Trophoblast cell (in vitro differentiated cells and primary cell): Measurements from ENCODE around the gene PSME3.

Experiments
- DNase-seq, 2 donors: peaks; one replicate each; pipeline ENCODE4 v3.0.0-alpha.2; 2016
- H2AFZ ChIP-seq: 2 replicates; pipeline ENCODE4 v1.6.1; 2013; ENCODE audit warnings: low read length, moderate library complexity, mild to moderate bottlenecking; ENCODE audit not compliant: insufficient read depth, poor library complexity
- H2AK5ac ChIP-seq: 2 replicates; pipeline ENCODE4 v1.6.1; 2013; ENCODE audit warnings: mild to moderate bottlenecking, low read length
- H2BK120ac ChIP-seq: 2 replicates; pipeline ENCODE4 v1.6.1; 2013; ENCODE audit warnings: low read length, mild to moderate bottlenecking, moderate library complexity; ENCODE audit not compliant: insufficient read depth, poor library complexity
- H2BK12ac ChIP-seq: 2 replicates; pipeline ENCODE4 v1.6.1; 2013; ENCODE audit warnings: mild to moderate bottlenecking, low read length, moderate library complexity
- H2BK5ac ChIP-seq: 2 replicates; pipeline ENCODE4 v1.6.1; 2013; ENCODE audit warnings: low read length, low read depth, moderate library complexity, mild to moderate bottlenecking; ENCODE audit not compliant: poor library complexity
- H3K14ac ChIP-seq: 2 replicates; pipeline ENCODE4 v1.6.1; 2013; ENCODE audit warnings: mild to moderate bottlenecking, low read length
- H3K18ac ChIP-seq: 2 replicates; pipeline ENCODE4 v1.6.1; 2013; ENCODE audit warnings: mild to moderate bottlenecking, low read length
- H3K23ac ChIP-seq: 2 replicates; pipeline ENCODE4 v1.6.1; 2013; ENCODE audit warnings: low read length
- H3K27ac ChIP-seq: 2 replicates; pipeline ENCODE4 v1.5.1; 2013; ENCODE audit warnings: low read depth, mild to moderate bottlenecking, inconsistent platforms, low read length, moderate library complexity
- H3K27me3 ChIP-seq: 2 replicates; pipeline ENCODE4 v1.6.1; 2013; ENCODE audit warnings: inconsistent platforms, mild to moderate bottlenecking, low read length, moderate library complexity; ENCODE audit not compliant: insufficient read depth
- H3K36me3 ChIP-seq, 2 experiments: 1 replicate in 1 of 2; 2 replicates in 1 of 2; pipeline ENCODE4 v1.6.1; 2013; ENCODE audit warnings: low read length in 2 of 2, mild to moderate bottlenecking in 2 of 2, moderate library complexity in 1 of 2; ENCODE audit not compliant: insufficient read depth in 2 of 2, control insufficient read depth in 1 of 2
- H3K4ac ChIP-seq: 2 replicates; pipeline ENCODE4 v1.6.1; 2013; ENCODE audit warnings: low read depth, mild to moderate bottlenecking, low read length, moderate library complexity
- H3K4me1 ChIP-seq, 2 experiments: 1 replicate in 1 of 2; 2 replicates in 1 of 2; pipeline ENCODE4 v1.6.1; 2013; ENCODE audit warnings: low read length in 2 of 2, mild to moderate bottlenecking in 2 of 2, moderate library complexity in 1 of 2; ENCODE audit not compliant: insufficient read depth in 2 of 2, control insufficient read depth in 1 of 2
- H3K4me2 ChIP-seq: 2 replicates; pipeline ENCODE4 v1.6.1; 2013; ENCODE audit warnings: inconsistent platforms, mild to moderate bottlenecking, low read length, moderate library complexity
- H3K4me3 ChIP-seq: 2 replicates; pipeline ENCODE4 v1.5.1; 2013; ENCODE audit warnings: mild to moderate bottlenecking, low read depth, low read length, inconsistent platforms
- H3K79me1 ChIP-seq: one replicate; pipeline ENCODE4 v1.6.1; 2013; ENCODE audit warnings: low read length
- H3K79me2 ChIP-seq: 2 replicates; pipeline ENCODE4 v1.6.1; 2013; ENCODE audit warnings: low read length, mild to moderate bottlenecking; ENCODE audit not compliant: control insufficient read depth, insufficient read depth, poor library complexity
- H3K9ac ChIP-seq: 2 replicates; pipeline ENCODE4 v1.6.1; 2013; ENCODE audit warnings: mild to moderate bottlenecking, low read length
- H3K9me3 ChIP-seq: 2 replicates; pipeline ENCODE4 v1.6.1; 2013; ENCODE audit warnings: low read depth, mild to moderate bottlenecking, control low read depth, inconsistent platforms, low read length; ENCODE audit not compliant: insufficient read depth
- H4K12ac ChIP-seq: 2 replicates; pipeline ENCODE4 v1.6.1; 2013; ENCODE audit warnings: low read depth, mild to moderate bottlenecking, low read length, moderate library complexity
- H4K8ac ChIP-seq: 2 replicates; pipeline ENCODE4 v1.6.1; 2013; ENCODE audit warnings: low read depth, mild to moderate bottlenecking, low read length, moderate library complexity
- H4K91ac ChIP-seq: one replicate; pipeline ENCODE4 v1.6.1; 2013; ENCODE audit warnings: low read depth, mild to moderate bottlenecking, low read length, moderate library complexity
- WGBS: extraction: QIAGEN DNeasy Blood & Tissue Kit; methylation state at CpG from one replicate; pipeline ENCODE4 v1.1.7; 2013; ENCODE audit warnings: missing lambda C conversion rate; ENCODE audit not compliant: insufficient read length, insufficient coverage; ENCODE audit errors: extremely low coverage; 5-methylcytosine and 5-hydroxymethylcytosine counted together

Gene PSME3

GRCh38 chr17:42853004-42853403 is 19.8 kb downstream of the PSME3 start:
- H3K4me1 ChIP-seq: no peaks in the 10 kb centered on the region
- H2BK12ac ChIP-seq: no peak overlapping the region
- no peak overlapping the region for H2AK5ac ChIP-seq
- no peak overlapping the region for H3K4ac ChIP-seq
- H3K4me2 ChIP-seq: no peak overlapping the region
- H3K79me2 ChIP-seq: no peaks in the 10 kb centered on the region
- no peak overlapping the region for H2BK120ac ChIP-seq
- no peaks in the 10 kb centered on the region for H3K79me1 ChIP-seq
- H3K36me3 ChIP-seq: no peaks in the 10 kb centered on the region
- WGBS: no CpG with 5 or more reads among the region's 4 CpGs
- DNase-seq: no peak
- H4K91ac ChIP-seq: no peak overlapping the region
- no peak overlapping the region for H4K12ac ChIP-seq
- H3K23ac ChIP-seq: no peak overlapping the region
- no peaks in the 10 kb centered on the region for H3K9me3 ChIP-seq
- H4K8ac ChIP-seq: no peak overlapping the region
- H2BK5ac ChIP-seq: no peak overlapping the region
- H3K27ac ChIP-seq: no peak overlapping the region
- no peak overlapping the region for H3K4me3 ChIP-seq
- no peak overlapping the region for H3K14ac ChIP-seq
- H3K27me3 ChIP-seq: no peaks in the 10 kb centered on the region
- H3K18ac ChIP-seq: no peak overlapping the region
- no peak overlapping the region for H2AFZ ChIP-seq
- no peak overlapping the region for H3K9ac ChIP-seq

- no peaks in the 10 kb centered on the region for H3K9me3 ChIP-seq
- no peak overlapping the region for H4K91ac ChIP-seq
- no peaks in the 10 kb centered on the region for H3K36me3 ChIP-seq
- H3K18ac ChIP-seq: no peak overlapping the region
- H3K4me1 ChIP-seq: no peaks in the 10 kb centered on the region
- no peak overlapping the region for H3K23ac ChIP-seq
- H3K27me3 ChIP-seq: no peaks in the 10 kb centered on the region
- H4K12ac ChIP-seq: no peak overlapping the region
- no peak overlapping the region for H3K4me3 ChIP-seq
- H2AK5ac ChIP-seq: no peak overlapping the region
- H3K79me2 ChIP-seq: no peaks in the 10 kb centered on the region
- no peak overlapping the region for H3K4me2 ChIP-seq
- H3K14ac ChIP-seq: no peak overlapping the region
- H3K27ac ChIP-seq: no peak overlapping the region
- WGBS: no CpG with 5 or more reads among the region's 5 CpGs
- no peak for DNase-seq
- H2BK5ac ChIP-seq: no peak overlapping the region
- H2BK120ac ChIP-seq: no peak overlapping the region
- H3K4ac ChIP-seq: no peak overlapping the region
- no peak overlapping the region for H3K9ac ChIP-seq
- no peak overlapping the region for H2BK12ac ChIP-seq
- no peak overlapping the region for H2AFZ ChIP-seq
- H4K8ac ChIP-seq: no peak overlapping the region
- H3K79me1 ChIP-seq: no peaks in the 10 kb centered on the region
Observed at GRCh38 chr17:42853597-42853967, 20.4 kb downstream of the PSME3 start.

- Histone ChIP-seq H4K12ac (no peak overlapping the region), H3K4me2 (no peak overlapping the region), H2AFZ (no peak overlapping the region), H3K4me1 (no peaks in the 10 kb centered on the region), H3K9me3 (no peaks in the 10 kb centered on the region), H3K23ac (no peak overlapping the region), H3K4ac (no peak overlapping the region), H2BK12ac (no peak overlapping the region), H3K79me2 (no peaks in the 10 kb centered on the region), H3K4me3 (no peak overlapping the region), H2BK5ac (no peak overlapping the region), H2BK120ac (no peak overlapping the region), H4K91ac (no peak overlapping the region), H2AK5ac (no peak overlapping the region), H3K14ac (no peak overlapping the region), H3K18ac (no peak overlapping the region), H3K79me1 (no peaks in the 10 kb centered on the region), H3K27me3 (no peaks in the 10 kb centered on the region), H3K27ac (no peak overlapping the region), H3K36me3 (no peaks in the 10 kb centered on the region), H3K9ac (no peak overlapping the region), H4K8ac (no peak overlapping the region)
- DNase-seq: no peak
- WGBS: no CpG with 5 or more reads among the region's 15 CpGs
Observed at GRCh38 chr17:42853968-42854790, 21.0 kb downstream of the PSME3 start.

DNA sequence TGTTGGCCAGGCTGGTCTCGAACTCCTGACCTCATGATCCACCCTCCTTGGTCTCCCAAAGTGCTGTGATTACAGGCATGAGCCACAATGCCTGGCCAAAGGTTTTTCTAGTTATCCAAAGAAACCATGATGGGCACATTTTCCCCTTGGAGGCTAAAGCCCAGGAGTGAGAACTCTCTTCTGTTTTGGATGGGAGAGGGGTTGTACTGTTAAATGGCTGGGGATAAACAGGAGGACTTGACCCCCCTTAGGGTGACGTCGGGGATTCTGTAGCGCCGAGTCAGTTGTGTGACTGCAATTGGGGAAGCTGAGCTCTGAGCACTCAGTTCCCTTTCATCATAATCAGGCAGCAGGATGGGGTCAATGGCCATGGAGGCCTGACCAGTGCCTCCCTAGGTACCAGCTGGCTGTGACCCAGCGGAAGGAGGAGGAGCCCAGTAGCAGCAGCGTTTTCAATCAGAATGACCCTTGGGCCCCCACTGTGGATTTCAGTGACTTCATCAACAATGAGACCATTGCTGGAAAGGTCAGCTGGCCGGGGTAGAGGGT is 21.9 kb downstream of the PSME3 start:
- Histone ChIP-seq H4K91ac (no peak overlapping the region), H3K4me3 (no peak overlapping the region), H3K27me3 (no peaks in the 10 kb centered on the region), H2BK12ac (no peak overlapping the region), H3K79me2 (no peaks in the 10 kb centered on the region), H4K8ac (no peak overlapping the region), H3K14ac (no peak overlapping the region), H3K4ac (no peak overlapping the region), H3K4me2 (no peak overlapping the region), H3K79me1 (no peaks in the 10 kb centered on the region), H2BK5ac (no peak overlapping the region), H3K9me3 (no peaks in the 10 kb centered on the region), H3K36me3 (no peaks in the 10 kb centered on the region), H3K18ac (no peak overlapping the region), H3K4me1 (no peaks in the 10 kb centered on the region), H4K12ac (no peak overlapping the region), H3K9ac (no peak overlapping the region), H2AFZ (no peak overlapping the region), H2BK120ac (no peak overlapping the region), H3K27ac (no peak overlapping the region), H3K23ac (no peak overlapping the region), H2AK5ac (no peak overlapping the region)
- WGBS: no CpG with 5 or more reads among the region's 8 CpGs
- no peak for DNase-seq
